ENCODE data around the gene SCN2A.
"Not testable (repeated sequence)": the region's sequence is repeated elsewhere in the genome, so short reads cannot be mapped to it uniquely, and the experiment has no call there.

Gene SCN2A

DNA sequence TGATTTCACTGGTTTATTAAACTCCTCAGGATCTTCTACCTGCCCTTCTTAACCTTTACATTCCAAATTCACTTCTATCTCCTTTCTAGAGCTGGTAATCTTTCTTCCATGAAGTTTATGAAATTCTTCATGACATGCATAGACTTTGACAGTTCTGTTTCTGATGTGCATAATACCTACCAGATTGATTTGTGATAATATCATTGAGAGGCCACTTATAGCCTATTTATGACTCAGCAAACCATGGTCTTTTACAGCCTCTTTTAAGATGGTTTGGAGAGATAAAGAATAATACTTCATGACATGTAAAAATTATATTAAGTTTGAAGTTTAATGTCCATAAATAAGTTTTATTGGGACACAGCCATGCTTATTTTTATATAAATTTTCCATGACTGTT lies 14.0 kb downstream of the SCN2A start:
- no peak overlapping the region for H3K4me3 ChIP-seq (ENCODE audit: low read depth, low read length)
- no peaks in the 10 kb centered on the region for H3K9me3 ChIP-seq (ENCODE audit: control insufficient read depth, insufficient read depth, low read depth, low read length)
- no peak overlapping the region for H3K27ac ChIP-seq (ENCODE audit: low read depth, low read length)
- no peaks in the 10 kb centered on the region for H3K4me1 ChIP-seq (ENCODE audit: control insufficient read depth, insufficient read depth, low read length)
- H3K9ac ChIP-seq (ENCODE audit: low read length): no peak overlapping the region
- no peaks in the 10 kb centered on the region for H3K27me3 ChIP-seq (ENCODE audit: control insufficient read depth, insufficient read depth, low read length)
- H3K36me3 ChIP-seq (ENCODE audit: control insufficient read depth, insufficient read depth, low read length): no peaks in the 10 kb centered on the region

GRCh38 chr2:165256618-165257017 lies 17.4 kb downstream of the SCN2A start:
- Histone ChIP-seq H3K36me3 (ENCODE audit: control insufficient read depth, insufficient read depth, low read length) (no peaks in the 10 kb centered on the region), H3K4me1 (ENCODE audit: control insufficient read depth, insufficient read depth, low read length) (no peaks in the 10 kb centered on the region), H3K27ac (ENCODE audit: low read depth, low read length) (no peak overlapping the region), H3K9ac (ENCODE audit: low read length) (no peak overlapping the region), H3K4me3 (ENCODE audit: low read depth, low read length) (no peak overlapping the region), H3K27me3 (ENCODE audit: control insufficient read depth, insufficient read depth, low read length) (no peaks in the 10 kb centered on the region), H3K9me3 (ENCODE audit: control insufficient read depth, insufficient read depth, low read depth, low read length) (no peaks in the 10 kb centered on the region)

DNA sequence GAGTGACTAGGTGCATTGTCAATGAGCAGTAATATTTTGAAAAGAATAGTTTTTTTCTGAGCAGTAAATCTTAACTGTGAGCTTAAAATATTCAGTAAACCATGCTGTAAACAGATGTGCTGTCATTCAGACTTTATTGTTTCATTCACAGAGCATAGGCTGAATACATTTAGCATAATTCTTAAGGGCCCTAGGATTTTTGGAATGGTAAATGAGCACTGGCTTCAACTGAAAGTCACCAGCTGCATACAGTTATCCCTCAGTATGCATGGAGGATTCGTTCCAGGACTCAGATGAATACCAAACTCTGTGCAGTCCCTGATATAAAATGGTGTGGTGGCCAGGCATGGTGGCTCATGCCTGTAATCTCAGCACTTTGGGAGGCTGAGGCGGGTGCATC lies 21.1 kb downstream of the SCN2A start:
- H3K36me3 ChIP-seq (ENCODE audit: control insufficient read depth, insufficient read depth, low read length); H3K9ac ChIP-seq (ENCODE audit: low read length): not testable (repeated sequence)

DNA sequence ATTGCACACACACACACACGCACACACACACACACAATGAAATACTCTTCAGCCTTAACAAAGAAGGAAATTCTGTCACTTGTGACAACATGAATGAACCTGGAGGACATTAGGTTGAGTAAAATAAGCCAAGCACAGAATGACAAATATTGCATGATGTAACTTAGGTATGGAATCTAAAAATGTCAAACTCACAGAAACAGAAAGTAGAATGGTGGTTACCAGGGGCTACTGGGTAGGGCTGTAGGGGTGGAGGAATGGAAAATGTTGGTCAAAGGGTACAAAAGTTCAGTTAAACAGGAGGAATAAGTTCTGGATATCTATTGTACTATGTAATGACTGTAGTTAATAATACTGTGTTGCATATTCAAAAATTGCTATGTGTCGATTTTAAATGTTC lies 29.5 kb downstream of the SCN2A start:
- no peak overlapping the region for H3K9ac ChIP-seq (ENCODE audit: low read length)
- H3K27ac ChIP-seq (ENCODE audit: low read depth, low read length): no peak overlapping the region

More for the DNA sequence above, 21.1 kb downstream of the SCN2A start:
- H3K9me3 ChIP-seq (ENCODE audit: control insufficient read depth, insufficient read depth, low read depth, low read length); H3K27ac ChIP-seq (ENCODE audit: low read depth, low read length); H3K4me3 ChIP-seq (ENCODE audit: low read depth, low read length); H3K27me3 ChIP-seq (ENCODE audit: control insufficient read depth, insufficient read depth, low read length); H3K4me1 ChIP-seq (ENCODE audit: control insufficient read depth, insufficient read depth, low read length): not testable (repeated sequence)

GRCh38 chr2:165273176-165273575 lies 34.0 kb downstream of the SCN2A start:
- Histone ChIP-seq H3K36me3 (ENCODE audit: control insufficient read depth, insufficient read depth, low read length) (no peaks in the 10 kb centered on the region), H3K27me3 (ENCODE audit: control insufficient read depth, insufficient read depth, low read length) (no peaks in the 10 kb centered on the region), H3K27ac (ENCODE audit: low read depth, low read length) (no peak overlapping the region), H3K4me1 (ENCODE audit: control insufficient read depth, insufficient read depth, low read length) (no peaks in the 10 kb centered on the region), H3K9me3 (ENCODE audit: control insufficient read depth, insufficient read depth, low read depth, low read length) (no peaks in the 10 kb centered on the region), H3K9ac (ENCODE audit: low read length) (no peak overlapping the region), H3K4me3 (ENCODE audit: low read depth, low read length) (no peak overlapping the region)

More for the DNA sequence above, 29.5 kb downstream of the SCN2A start:
- no peaks in the 10 kb centered on the region for H3K4me1 ChIP-seq (ENCODE audit: control insufficient read depth, insufficient read depth, low read length)
- no peaks in the 10 kb centered on the region for H3K9me3 ChIP-seq (ENCODE audit: control insufficient read depth, insufficient read depth, low read depth, low read length)
- H3K27me3 ChIP-seq (ENCODE audit: control insufficient read depth, insufficient read depth, low read length): no peaks in the 10 kb centered on the region
- H3K36me3 ChIP-seq (ENCODE audit: control insufficient read depth, insufficient read depth, low read length): no peaks in the 10 kb centered on the region
- H3K4me3 ChIP-seq (ENCODE audit: low read depth, low read length): no peak overlapping the region

DNA sequence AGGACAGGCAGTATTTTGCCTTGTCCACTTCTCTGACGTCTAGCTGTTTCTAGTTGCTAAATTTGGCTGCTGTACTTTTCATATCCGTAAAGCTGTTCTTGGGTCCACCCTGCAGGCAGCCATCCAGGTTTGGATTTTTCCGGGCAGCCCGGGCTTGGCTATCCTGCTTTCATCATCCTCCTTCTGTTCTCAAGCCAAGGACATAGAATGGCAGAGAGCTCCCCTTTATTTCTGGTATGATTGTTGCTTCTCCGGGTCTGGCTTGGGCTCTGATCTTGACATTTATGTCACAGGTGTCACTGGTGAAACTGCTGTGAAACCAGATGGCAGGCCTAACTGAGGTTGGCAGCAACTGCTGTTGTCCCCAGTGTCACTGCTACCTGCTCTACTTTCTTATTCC lies 35.5 kb downstream of the SCN2A start:
- Histone ChIP-seq H3K4me3 (ENCODE audit: low read depth, low read length) (no peak overlapping the region), H3K27ac (ENCODE audit: low read depth, low read length) (no peak overlapping the region), H3K4me1 (ENCODE audit: control insufficient read depth, insufficient read depth, low read length) (no peaks in the 10 kb centered on the region), H3K36me3 (ENCODE audit: control insufficient read depth, insufficient read depth, low read length) (no peaks in the 10 kb centered on the region), H3K9ac (ENCODE audit: low read length) (no peak overlapping the region), H3K9me3 (ENCODE audit: control insufficient read depth, insufficient read depth, low read depth, low read length) (no peaks in the 10 kb centered on the region), H3K27me3 (ENCODE audit: control insufficient read depth, insufficient read depth, low read length) (no peaks in the 10 kb centered on the region)

GRCh38 chr2:165275932-165276331 lies 36.7 kb downstream of the SCN2A start:
- no peaks in the 10 kb centered on the region for H3K36me3 ChIP-seq (ENCODE audit: control insufficient read depth, insufficient read depth, low read length)
- no peaks in the 10 kb centered on the region for H3K4me1 ChIP-seq (ENCODE audit: control insufficient read depth, insufficient read depth, low read length)
- no peaks in the 10 kb centered on the region for H3K9me3 ChIP-seq (ENCODE audit: control insufficient read depth, insufficient read depth, low read depth, low read length)
- no peaks in the 10 kb centered on the region for H3K27me3 ChIP-seq (ENCODE audit: control insufficient read depth, insufficient read depth, low read length)
- no peak overlapping the region for H3K9ac ChIP-seq (ENCODE audit: low read length)
- H3K4me3 ChIP-seq (ENCODE audit: low read depth, low read length): no peak overlapping the region
- H3K27ac ChIP-seq (ENCODE audit: low read depth, low read length): no peak overlapping the region

- Histone ChIP-seq H3K4me1 (ENCODE audit: control insufficient read depth, insufficient read depth, low read length) (no peaks in the 10 kb centered on the region), H3K9me3 (ENCODE audit: control insufficient read depth, insufficient read depth, low read depth, low read length) (no peaks in the 10 kb centered on the region), H3K27me3 (ENCODE audit: control insufficient read depth, insufficient read depth, low read length) (no peaks in the 10 kb centered on the region), H3K27ac (ENCODE audit: low read depth, low read length) (no peak overlapping the region), H3K36me3 (ENCODE audit: control insufficient read depth, insufficient read depth, low read length) (no peaks in the 10 kb centered on the region), H3K9ac (ENCODE audit: low read length) (no peak overlapping the region), H3K4me3 (ENCODE audit: low read depth, low read length) (no peak overlapping the region)
Observed at GRCh38 chr2:165277295-165277694, 38.1 kb downstream of the SCN2A start.

- no peak overlapping the region for H3K4me3 ChIP-seq (ENCODE audit: low read depth, low read length)
- H3K4me1 ChIP-seq (ENCODE audit: control insufficient read depth, insufficient read depth, low read length): no peaks in the 10 kb centered on the region
- no peak overlapping the region for H3K27ac ChIP-seq (ENCODE audit: low read depth, low read length)
- H3K36me3 ChIP-seq (ENCODE audit: control insufficient read depth, insufficient read depth, low read length): no peaks in the 10 kb centered on the region
- no peaks in the 10 kb centered on the region for H3K9me3 ChIP-seq (ENCODE audit: control insufficient read depth, insufficient read depth, low read depth, low read length)
- H3K9ac ChIP-seq (ENCODE audit: low read length): no peak overlapping the region
- no peaks in the 10 kb centered on the region for H3K27me3 ChIP-seq (ENCODE audit: control insufficient read depth, insufficient read depth, low read length)
Observed at GRCh38 chr2:165277860-165278656, 38.8 kb downstream of the SCN2A start.

- Histone ChIP-seq H3K9me3 (ENCODE audit: control insufficient read depth, insufficient read depth, low read depth, low read length) (no peaks in the 10 kb centered on the region), H3K27me3 (ENCODE audit: control insufficient read depth, insufficient read depth, low read length) (no peaks in the 10 kb centered on the region), H3K4me3 (ENCODE audit: low read depth, low read length) (no peak overlapping the region), H3K4me1 (ENCODE audit: control insufficient read depth, insufficient read depth, low read length) (no peaks in the 10 kb centered on the region), H3K27ac (ENCODE audit: low read depth, low read length) (no peak overlapping the region), H3K9ac (ENCODE audit: low read length) (no peak overlapping the region), H3K36me3 (ENCODE audit: control insufficient read depth, insufficient read depth, low read length) (no peaks in the 10 kb centered on the region)
Observed at GRCh38 chr2:165280356-165280755, 41.1 kb downstream of the SCN2A start.

DNA sequence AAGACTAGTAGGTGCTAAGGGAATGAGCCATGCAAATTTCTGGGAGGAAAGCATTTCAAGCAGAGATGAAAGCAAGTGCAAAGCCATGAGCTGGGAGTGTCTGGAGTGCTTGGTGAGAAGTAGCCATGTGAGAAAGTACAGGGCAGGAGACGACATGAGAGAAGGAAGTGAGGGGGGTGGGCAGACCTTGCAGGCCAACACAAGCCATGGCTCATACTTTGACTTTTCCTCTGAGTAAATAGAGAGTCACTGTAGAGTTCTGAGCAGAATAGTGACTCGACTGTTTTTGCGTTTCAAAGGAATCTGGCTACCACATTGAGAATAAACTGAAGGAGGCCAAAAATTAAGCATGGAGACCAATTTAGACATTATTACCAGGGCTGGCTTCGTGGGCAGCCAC lies 42.2 kb downstream of the SCN2A start:
- Histone ChIP-seq H3K27ac (ENCODE audit: low read depth, low read length) (no peak overlapping the region), H3K36me3 (ENCODE audit: control insufficient read depth, insufficient read depth, low read length) (no peaks in the 10 kb centered on the region), H3K27me3 (ENCODE audit: control insufficient read depth, insufficient read depth, low read length) (no peaks in the 10 kb centered on the region), H3K9me3 (ENCODE audit: control insufficient read depth, insufficient read depth, low read depth, low read length) (no peaks in the 10 kb centered on the region), H3K9ac (ENCODE audit: low read length) (no peak overlapping the region), H3K4me3 (ENCODE audit: low read depth, low read length) (no peak overlapping the region), H3K4me1 (ENCODE audit: control insufficient read depth, insufficient read depth, low read length) (no peaks in the 10 kb centered on the region)

All from HUES6 (cell line).